ENCODE results near the gene KLC1. TPM values are rescaled to one million over a fixed set of nuclear protein-coding genes. Genes with fewer than 3 reads are reported as not detected.

The KLC1 gene
- total RNA-seq, 4 donors from 2014 or later = 205 to 427 (median 291) TPM

DNA sequence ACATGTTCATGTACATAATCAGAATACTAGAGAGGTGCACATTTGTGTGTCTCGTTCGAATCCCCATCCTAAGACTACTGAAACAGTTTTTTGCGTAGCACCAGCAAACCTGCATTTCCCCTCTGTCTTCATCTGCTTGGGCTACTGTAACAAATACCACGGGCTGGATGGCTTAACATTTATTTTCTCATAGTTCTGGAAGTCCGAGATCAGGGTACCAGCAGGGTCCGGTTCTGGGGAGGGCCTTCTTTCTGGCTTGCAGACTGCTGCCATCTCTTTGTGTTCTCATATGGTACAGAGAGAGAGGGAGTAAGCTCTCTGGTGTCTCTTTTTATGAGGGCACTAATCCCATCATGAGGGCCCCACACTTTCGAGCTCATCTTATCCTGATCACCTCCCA lies 30.6 kb downstream of the KLC1 start:
- intact Hi-C loops (cut with DNase I; ENCODE audit: low total_unique reads) = no loop called here
- Histone ChIP-seq H3K4me1 (peaks cover 0 to 23% (median 14%) of the 10 kb centered on the region in 4 donors), H3K27me3 (no peaks in the 10 kb centered on the region), H3K36me3 (peaks cover 0 to 64% (median 25%) of the 10 kb centered on the region in 4 donors), H3K9me3 (no peaks in the 10 kb centered on the region), H3K27ac (no peak overlapping the region), H3K4me3 (no peak overlapping the region)
- in situ Hi-C loops (cut with MboI; ENCODE audit: low pct_ligation_motif_present in 1 of 4, low pct_unique_long_range_greater_than_20kb in 1 of 4, low sequenced_read_pairs in 3 of 4) = no loop called here
- WGBS, 2 donors (ENCODE audit: low coverage in 1 of 2) = 88 to 100% methylated on average over 1 to 7 of the region's 7 CpGs
- TF ChIP-seq CTCF (IDR thresholded peaks at IDR 0.05) = no peak
- no peak for TF ChIP-seq POLR2AphosphoS5 (IDR thresholded peaks at IDR 0.05)
- no peak for TF ChIP-seq POLR2A (IDR thresholded peaks at IDR 0.05)
- no peak for TF ChIP-seq EP300 (IDR thresholded peaks at IDR 0.05; ENCODE audit: low read depth)
- DNase-seq = no peak

- 71 to 90% methylated on average over 3 to 10 of the region's 10 CpGs for WGBS, 2 donors (ENCODE audit: low coverage in 1 of 2)
- no peak for TF ChIP-seq POLR2AphosphoS5 (IDR thresholded peaks at IDR 0.05)
- no peak for TF ChIP-seq POLR2A (IDR thresholded peaks at IDR 0.05)
- TF ChIP-seq EP300 (IDR thresholded peaks at IDR 0.05; ENCODE audit: low read depth) = no peak
- TF ChIP-seq CTCF (IDR thresholded peaks at IDR 0.05) = no peak
- Histone ChIP-seq H3K27me3 (no peaks in the 10 kb centered on the region), H3K4me3 (no peak overlapping the region), H3K9me3 (no peaks in the 10 kb centered on the region), H3K36me3 (peaks cover 0 to 61% (median 19%) of the 10 kb centered on the region in 4 donors), H3K4me1 (peaks cover 0 to 9% (median 3%) of the 10 kb centered on the region in 4 donors), H3K27ac (no peak overlapping the region)
- in situ Hi-C loops (cut with MboI; ENCODE audit: low pct_ligation_motif_present in 1 of 4, low pct_unique_long_range_greater_than_20kb in 1 of 4, low sequenced_read_pairs in 3 of 4) (no loop called here), intact Hi-C loops (cut with DNase I; ENCODE audit: low total_unique reads) (no loop called here)
- DNase-seq = no peak
These were observed 33.0 kb downstream of the KLC1 start for GRCh38 chr14:103662029-103662428.

- Histone ChIP-seq H3K4me3 (no peak overlapping the region), H3K9me3 (no peaks in the 10 kb centered on the region), H3K36me3 (peaks cover 0 to 66% (median 22%) of the 10 kb centered on the region in 4 donors), H3K4me1 (peaks cover 0 to 5% (median 0%) of the 10 kb centered on the region in 4 donors), H3K27me3 (no peaks in the 10 kb centered on the region), H3K27ac (no peak overlapping the region)
- in situ Hi-C loops (cut with MboI; ENCODE audit: low pct_ligation_motif_present in 1 of 4, low pct_unique_long_range_greater_than_20kb in 1 of 4, low sequenced_read_pairs in 3 of 4) (no loop called here), intact Hi-C loops (cut with DNase I; ENCODE audit: low total_unique reads) (no loop called here)
- no peak for TF ChIP-seq POLR2A (IDR thresholded peaks at IDR 0.05)
- no peak for TF ChIP-seq CTCF (IDR thresholded peaks at IDR 0.05)
- TF ChIP-seq POLR2AphosphoS5 (IDR thresholded peaks at IDR 0.05) = no peak
- TF ChIP-seq EP300 (IDR thresholded peaks at IDR 0.05; ENCODE audit: low read depth) = no peak
- WGBS, 2 donors (ENCODE audit: low coverage in 1 of 2) = 90 to 95% methylated on average over 5 to 17 of the region's 17 CpGs
- DNase-seq = no peak
These were observed 33.6 kb downstream of the KLC1 start for GRCh38 chr14:103662591-103662990.

- peaks cover 0 to 5% (median 0%) of the 10 kb centered on the region in 4 donors for H3K4me1 ChIP-seq
- H3K36me3 ChIP-seq = peaks cover 0 to 71% (median 22%) of the 10 kb centered on the region in 4 donors
- 92% methylated on average over 13 of the region's 13 CpGs; no CpG with 5 or more reads in 1 of the 2 donors for WGBS, 2 donors (ENCODE audit: low coverage in 1 of 2)
- H3K27me3 ChIP-seq = no peaks in the 10 kb centered on the region
- no peak overlapping the region for H3K4me3 ChIP-seq
- no peak for TF ChIP-seq POLR2A (IDR thresholded peaks at IDR 0.05)
- TF ChIP-seq EP300 (IDR thresholded peaks at IDR 0.05; ENCODE audit: low read depth) = no peak
- no peak for TF ChIP-seq POLR2AphosphoS5 (IDR thresholded peaks at IDR 0.05)
- TF ChIP-seq CTCF (IDR thresholded peaks at IDR 0.05) = no peak
- intact Hi-C loops (cut with DNase I; ENCODE audit: low total_unique reads) = no loop called here
- DNase-seq = no peak
- in situ Hi-C loops (cut with MboI; ENCODE audit: low pct_ligation_motif_present in 1 of 4, low pct_unique_long_range_greater_than_20kb in 1 of 4, low sequenced_read_pairs in 3 of 4) = no loop called here
- peak overlapping the region; percentile 27 to 60 (median 28) for H3K27ac ChIP-seq
- no peaks in the 10 kb centered on the region for H3K9me3 ChIP-seq
These were observed 34.5 kb downstream of the KLC1 start for GRCh38 chr14:103663506-103663905.

All from transverse colon (tissue), 4 donors.